ENCODE data around the gene TRAPPC11.

Gene TRAPPC11

DNA sequence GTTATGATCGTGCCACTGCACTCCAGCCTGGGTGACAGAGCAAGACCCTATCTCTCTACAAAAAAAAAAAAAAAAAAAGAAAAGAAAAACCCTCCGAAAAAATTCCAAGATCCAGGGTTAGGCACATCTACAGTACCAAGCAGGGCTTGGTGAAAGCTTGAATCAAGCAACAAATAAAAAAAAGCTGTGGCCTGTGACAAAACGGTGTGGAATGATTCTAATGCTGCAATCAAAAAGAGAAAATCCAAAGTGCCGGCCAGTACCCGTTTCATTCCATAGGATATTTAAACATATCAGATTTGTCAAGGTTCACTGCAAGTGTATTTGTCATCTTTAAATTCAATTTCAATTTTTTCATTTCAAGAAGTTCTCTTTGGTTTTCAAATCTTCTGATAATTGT lies 20.7 kb upstream of the TRAPPC11 start:
- no peak for DNase-seq

GRCh38 chr4:183639291-183639690 lies 19.8 kb upstream of the TRAPPC11 start:
- DNase-seq = no peak

GRCh38 chr4:183645326-183645725 lies 13.8 kb upstream of the TRAPPC11 start:
- DNase-seq = no peak

DNA sequence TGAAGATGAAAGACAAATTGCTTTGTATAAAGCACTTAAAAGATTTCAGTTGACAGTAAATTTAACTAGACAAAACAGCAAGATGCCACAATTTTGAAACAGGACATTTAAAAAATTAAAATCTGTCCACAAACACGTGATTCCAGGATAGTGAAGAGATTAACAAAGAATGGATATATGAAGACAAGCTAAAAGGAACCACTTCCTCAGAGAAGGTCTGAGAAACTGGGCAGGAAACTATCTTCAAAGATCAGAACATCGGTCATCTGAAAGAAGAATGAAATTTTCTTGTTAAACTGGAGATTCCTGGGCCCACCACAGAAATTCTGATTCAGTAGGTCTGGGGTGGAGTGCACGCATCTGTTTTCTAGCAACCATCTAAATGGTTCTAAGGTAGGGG lies 1.5 kb upstream of the TRAPPC11 start:
- DNase-seq = no peak

DNA sequence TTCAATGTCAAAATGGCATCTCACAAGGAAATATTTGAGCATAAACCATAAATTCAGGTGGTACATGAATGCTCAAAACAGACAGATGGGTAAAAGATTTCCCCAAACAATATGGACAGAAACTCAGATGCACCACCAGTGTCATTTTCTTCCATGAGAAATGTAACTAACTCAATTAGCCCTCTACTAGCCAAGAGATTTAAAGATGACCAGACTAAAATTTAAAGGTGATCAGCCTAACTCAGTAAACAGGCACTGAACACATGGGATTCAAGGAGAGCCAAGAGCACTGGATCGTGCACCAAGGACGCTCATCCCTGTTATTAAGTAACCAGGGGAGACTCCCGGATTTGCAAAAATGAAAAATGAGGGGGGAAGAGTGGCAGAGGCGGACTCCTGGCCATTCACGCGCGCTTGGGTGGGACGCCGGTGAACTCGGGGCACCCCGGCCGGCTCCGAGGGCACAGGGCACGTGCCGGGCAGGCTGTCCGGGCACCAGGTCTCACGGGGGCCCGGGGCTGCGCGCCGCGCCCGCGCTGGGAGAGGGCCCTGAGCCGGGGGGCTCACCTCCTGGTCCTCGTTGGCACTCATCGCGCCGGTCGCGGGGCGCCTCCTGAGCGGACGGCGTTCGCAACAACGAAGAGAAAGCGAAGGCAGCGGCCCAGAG lies 598 bp upstream of the TRAPPC11 start:
- DNase-seq = no peak

GRCh38 chr4:183659872-183660242 lies 764 bp downstream of the TRAPPC11 start:
- DNase-seq = no peak

GRCh38 chr4:183666088-183666487 lies 7.0 kb downstream of the TRAPPC11 start:
- no peak for DNase-seq

DNA sequence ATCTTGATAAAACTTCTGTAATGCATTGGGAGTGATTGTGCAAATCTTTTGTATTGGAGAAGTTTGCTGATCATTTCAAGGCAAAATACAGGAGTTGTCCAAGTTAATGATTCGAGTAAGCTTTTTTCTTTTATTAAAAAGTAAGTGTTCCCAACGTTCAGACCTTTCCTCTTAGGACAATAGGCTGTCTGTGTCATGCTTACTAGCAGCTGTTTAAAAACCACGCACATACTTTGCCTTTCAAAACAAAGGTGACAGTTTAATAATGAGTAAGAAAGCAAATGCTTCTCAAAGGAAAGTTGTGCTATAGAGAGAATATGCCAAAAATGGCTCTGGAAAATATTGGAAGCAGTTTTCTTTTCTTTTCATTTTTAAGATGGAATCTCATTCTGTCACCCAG lies 11.2 kb downstream of the TRAPPC11 start:
- DNase-seq = no peak

- DNase-seq = no peak
Observed at GRCh38 chr4:183670960-183671555, 12.0 kb downstream of the TRAPPC11 start.

GRCh38 chr4:183674153-183674552 lies 15.1 kb downstream of the TRAPPC11 start:
- DNase-seq = no peak

GRCh38 chr4:183675625-183676024 lies 16.5 kb downstream of the TRAPPC11 start:
- DNase-seq = no peak

- no peak for DNase-seq
Observed at GRCh38 chr4:183681119-183681518, 22.0 kb downstream of the TRAPPC11 start.

DNA sequence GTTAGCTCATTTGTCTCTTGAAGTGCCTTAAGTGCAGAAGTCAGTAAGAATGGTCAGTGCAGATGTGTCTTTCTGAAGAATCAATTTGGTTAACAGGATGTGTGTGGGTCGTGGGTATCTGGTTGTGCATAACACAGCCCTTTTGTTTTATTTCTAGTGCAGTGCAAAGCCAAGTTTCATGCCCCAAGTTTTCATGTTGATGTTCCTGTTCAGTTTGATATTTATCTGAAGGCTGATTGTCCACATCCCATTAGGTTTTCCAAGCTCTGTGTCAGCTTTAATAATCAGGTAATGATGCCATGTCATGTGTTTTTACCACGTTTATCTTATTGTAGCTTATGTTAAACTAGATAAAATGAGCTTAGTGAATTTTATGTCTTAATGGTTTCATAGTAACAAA lies 27.4 kb downstream of the TRAPPC11 start:
- no peak for DNase-seq

- DNase-seq = no peak
Observed at GRCh38 chr4:183688216-183688615, 29.1 kb downstream of the TRAPPC11 start.

- DNase-seq = no peak
Observed at GRCh38 chr4:183691006-183691405, 31.9 kb downstream of the TRAPPC11 start.

DNA sequence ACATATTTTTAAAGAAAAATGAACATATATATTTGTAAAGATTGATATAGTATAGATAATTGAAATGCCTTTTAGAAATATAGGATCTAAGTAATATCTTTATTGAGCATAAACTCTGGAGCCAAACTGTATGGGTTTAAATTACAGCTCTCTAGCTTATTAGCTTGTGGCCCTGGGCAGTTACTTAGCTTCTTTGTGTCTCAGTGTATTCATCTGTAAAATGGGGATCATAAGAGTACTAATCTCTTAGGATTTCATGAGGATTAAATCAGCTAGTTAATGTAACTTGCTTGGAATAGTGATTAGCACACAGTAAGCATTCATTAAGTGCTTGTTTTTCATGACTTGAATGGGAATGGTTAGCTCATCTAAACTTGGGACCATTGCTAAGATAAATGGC lies 32.8 kb downstream of the TRAPPC11 start:
- DNase-seq = no peak

DNA sequence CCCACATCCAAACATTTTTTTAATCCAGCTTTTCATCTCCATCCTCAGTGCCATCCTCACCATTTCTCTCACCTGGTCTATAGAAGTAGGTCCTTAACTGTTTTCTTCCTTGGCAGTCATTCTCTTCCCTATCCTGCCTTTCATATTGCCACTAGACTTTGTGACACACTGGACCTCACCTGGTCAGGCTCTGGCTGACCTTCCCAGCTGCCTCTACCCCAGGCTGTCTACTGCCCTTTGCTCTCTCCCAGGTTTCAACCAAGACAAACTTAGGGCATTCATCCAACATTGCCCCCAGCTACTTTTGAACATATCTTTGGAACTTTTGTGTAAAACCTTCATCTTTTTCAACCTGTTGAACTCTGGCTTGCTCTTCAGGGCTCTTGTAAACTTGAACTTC lies 39.8 kb downstream of the TRAPPC11 start:
- DNase-seq = no peak

GRCh38 chr4:183700407-183700806 lies 41.3 kb downstream of the TRAPPC11 start:
- DNase-seq = no peak

DNA sequence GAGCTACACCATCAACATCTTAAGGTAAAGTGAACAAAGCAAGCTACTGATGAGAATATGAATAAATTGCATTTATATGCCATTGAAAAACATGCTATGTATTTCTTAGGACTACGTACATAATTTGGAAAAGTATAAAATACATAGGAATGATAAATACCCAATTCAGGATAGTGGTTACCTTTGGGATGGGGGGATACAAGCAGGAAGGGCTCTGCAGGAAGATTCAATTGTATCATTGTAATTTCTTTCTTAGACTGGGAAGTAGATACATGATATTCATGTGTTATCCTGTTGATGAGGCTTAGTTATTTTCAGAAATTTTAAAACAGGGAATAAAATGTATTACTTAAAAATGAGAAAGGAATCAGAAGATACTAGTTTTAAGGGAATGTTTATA lies 43.4 kb downstream of the TRAPPC11 start:
- DNase-seq = no peak

DNA sequence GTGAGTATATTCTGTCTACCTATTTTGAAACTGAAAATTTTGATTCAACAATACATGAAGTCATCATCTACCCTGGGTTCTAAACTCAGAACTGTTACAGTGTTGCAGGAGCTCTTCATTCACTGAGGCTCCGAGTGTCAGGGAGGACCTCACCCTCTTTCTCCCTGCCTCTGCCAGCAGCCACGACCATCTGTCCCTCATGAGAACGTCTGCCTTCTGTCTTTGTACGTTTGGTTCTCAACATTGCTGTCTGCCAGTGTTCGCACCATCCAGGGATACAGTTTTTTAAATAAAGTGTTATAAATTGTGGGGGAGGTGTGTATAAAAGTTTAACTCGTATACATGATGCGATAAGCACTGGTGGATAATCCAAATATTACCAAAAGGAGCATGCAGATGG lies 55.5 kb downstream of the TRAPPC11 start:
- no peak for DNase-seq

DNA sequence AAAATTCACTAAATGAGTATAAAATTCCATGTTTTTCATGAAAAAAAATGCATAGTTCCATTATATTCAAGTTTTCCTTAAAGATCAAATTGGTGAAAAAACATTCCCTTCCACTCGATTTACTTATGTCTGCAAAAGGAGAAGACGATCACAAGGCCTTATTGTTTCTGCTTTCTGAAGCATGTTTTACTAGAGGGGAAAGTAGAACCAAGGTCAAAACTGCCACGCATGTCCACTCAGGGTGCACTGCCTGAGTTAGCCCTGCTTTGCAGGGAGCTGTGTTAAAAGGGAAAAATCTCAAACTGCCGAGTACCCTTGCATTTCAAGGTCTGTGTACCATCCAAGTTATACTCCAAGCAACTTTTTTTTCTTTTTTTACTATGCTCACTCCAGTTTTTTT lies 57.2 kb downstream of the TRAPPC11 start:
- DNase-seq = no peak

DNA sequence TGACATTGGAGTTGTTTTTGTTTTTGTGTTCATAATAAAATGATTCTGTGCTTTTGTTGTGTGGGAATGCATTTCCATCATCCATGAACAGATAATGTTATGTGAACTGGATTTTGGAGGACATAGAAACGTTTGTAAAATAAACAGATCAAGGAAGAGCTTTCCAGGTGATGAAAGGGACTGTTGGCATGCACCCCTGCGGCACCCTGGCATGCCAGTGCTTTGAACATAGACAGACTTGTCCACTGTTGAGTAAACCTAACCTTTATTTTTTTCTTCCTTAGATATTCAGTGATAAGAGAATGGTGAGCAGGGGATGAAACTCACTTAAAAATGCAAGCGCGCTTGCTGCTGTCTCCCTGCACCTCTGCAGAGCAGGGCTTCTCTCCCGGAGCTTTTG lies 59.8 kb downstream of the TRAPPC11 start:
- no peak for DNase-seq

DNA sequence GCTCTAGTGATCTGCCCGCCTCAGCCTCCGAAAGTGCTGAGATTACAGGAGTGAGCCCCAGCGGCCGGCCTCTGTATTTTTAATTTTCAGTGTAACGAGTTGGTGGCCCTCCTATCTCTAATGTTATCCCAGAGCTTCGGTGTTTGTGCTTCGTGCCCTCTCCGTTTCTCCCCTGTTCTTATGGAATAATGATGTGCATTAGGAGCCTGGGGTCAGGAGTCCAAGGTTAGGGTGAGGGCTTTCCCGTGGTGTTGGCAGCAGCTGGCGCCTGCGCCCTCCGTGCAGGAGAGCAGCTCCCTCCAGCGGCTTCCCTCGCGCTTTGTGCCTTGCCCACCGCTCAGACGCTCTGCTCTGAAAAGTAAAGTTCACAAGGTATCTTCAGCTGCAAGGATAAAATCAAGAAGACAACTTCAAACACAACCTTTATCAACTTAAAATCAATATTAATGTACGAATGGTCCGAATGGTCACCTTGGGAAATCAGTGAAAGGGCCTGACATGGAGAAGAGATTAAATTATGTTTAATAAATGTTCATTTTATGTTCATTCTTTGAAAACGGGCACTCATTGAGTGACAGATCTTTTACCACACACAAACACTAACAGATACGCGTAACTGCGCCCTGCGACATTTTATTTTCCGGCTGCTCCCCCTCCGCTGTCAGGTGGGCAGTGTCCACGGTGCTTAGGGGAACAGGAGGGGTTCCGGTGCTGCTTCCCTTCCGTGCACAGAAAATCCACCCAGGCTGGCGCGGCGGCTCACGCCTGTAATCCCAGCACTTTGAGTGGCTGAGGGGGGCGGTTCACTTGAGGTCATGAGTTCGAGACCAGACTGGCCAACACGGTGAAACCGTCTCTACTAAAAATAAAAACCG lies 62.4 kb downstream of the TRAPPC11 start:
- no peak for DNase-seq

Measured in NCI-H2107 (cell line).